Dedifferentiated amniotic fluid mesenchymal stem cell (primary cell): Measurements from ENCODE around the gene FAM171A2.
"Not testable (repeated sequence)": the region's sequence is repeated elsewhere in the genome, so short reads cannot be mapped to it uniquely, and the experiment has no call there.

Source experiments
- DNase-seq: peaks from one replicate; pipeline ENCODE4 v3.0.0-alpha.2; 2016; ENCODE audit errors: extremely low spot score

FAM171A2 gene

DNA sequence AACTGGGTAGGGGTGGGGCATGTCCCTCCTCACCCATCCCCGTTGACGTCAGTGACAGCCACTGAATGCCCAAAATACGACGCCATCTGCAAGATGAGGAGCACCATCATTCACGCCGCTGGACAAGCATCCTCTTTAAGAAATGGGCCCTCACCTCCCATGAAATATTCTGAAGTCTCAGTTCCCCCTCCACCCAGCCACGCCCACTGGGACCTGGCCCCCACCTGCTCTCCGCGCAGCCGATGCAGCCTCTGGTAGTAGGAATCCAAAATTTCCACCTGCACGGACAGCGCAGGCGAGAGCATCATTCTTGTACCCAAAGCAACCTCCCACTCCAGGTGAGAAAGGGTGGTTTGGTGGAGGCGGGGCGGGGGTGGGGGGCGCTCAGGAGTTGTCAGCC is 20.2 kb upstream of the FAM171A2 start:
- no peak for DNase-seq

DNA sequence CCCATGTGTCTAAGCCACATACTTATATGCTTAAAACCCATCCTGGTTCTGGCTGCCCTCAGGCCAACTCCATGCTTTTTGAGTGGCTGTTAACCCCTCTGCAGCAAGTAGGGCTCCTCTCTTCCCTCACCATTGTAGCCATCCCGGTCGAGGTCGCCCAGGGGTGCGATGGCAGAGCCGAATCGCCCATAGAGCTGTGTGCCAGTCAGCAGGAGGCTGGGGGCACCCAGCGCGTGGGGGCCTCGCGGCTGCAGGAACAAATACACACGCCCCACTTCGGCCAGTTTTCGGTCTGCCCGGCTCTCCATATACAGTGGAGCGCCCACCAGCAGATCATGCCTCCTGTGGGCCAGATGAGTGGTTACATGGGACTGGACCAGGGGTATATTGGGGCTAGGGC is 19.7 kb upstream of the FAM171A2 start:
- no peak for DNase-seq

DNA sequence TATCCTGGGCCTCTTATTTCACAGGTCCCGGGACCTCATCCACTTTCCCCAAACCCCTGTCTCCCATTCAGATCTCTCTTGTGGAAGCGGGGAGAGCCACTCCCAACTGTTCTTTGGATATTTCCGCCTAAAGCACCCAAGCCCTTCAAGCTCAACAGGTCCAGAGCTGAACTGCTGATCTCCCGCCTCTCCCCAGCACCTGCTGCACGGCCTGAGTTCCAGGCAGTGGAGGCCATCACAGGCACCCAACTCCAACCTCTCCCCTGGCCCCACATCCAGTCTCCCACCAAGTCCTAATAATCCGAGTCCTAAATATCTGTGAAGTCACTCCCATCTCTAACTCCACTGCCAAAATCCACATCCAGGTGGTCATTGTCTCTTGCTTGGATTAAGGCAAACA is 19.3 kb upstream of the FAM171A2 start:
- DNase-seq: no peak

DNA sequence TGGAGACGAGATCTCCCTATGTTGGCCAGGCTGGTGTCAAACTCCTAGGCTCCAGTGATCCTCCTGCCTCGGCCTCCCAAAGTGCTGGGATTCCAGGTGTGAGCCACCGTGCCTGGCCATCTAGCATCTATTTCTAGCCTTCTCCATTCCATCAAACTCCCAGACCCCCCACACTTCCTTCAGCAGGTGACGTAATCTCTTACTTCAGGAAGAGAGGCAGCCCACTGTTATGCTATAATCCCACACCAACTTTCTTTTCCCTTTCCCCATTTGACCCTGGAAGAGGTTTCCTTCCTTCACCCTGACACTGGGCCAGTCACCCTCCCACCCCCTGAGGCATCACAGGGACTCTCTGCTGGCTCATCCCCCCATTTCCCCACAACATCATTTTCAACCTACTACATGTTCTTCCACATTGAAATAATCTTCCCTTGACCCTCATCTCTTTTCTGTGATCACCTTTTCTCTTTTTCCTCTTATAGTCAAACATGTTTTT is 18.2 kb upstream of the FAM171A2 start:
- no peak for DNase-seq

DNA sequence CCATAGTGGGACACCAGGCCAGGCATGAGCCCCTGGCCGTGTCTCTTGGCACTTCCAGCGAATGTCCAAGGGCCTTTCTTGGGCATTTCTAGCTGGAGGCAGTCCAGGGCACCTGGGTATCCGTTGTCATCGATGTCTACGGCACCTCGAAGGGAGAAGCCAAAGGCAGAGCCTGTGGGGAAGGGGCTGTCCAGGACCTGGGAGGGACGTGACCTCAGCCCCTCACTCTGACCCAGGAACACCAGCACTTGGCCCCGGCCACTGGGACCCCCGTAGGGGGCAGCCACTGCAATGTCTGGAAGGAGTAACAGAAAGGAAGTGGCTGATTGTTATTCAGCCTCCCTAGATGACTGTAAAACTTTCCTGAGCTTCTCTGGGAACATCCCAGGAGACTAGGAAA is 17.1 kb upstream of the FAM171A2 start:
- no peak for DNase-seq

DNA sequence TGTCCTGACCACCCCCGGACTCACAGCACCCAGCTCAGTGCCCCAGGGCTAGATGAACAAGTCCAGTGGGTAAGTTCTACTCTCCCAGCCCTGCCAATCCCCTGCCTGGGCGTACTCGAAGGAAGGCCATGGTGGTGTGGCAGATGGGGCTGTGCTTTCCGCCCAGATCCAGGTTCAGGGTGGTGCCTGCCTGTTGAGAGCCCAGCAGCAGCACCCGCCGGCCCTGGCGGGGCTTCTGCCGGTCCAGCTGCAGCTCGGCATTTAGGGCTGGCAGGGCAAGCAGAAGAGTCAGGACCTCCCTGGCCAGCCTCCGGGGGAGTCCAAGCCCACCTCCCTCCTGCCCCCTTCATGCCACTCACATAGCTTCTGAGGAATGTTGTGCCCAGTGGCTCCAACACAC is 16.2 kb upstream of the FAM171A2 start:
- DNase-seq: no peak

DNA sequence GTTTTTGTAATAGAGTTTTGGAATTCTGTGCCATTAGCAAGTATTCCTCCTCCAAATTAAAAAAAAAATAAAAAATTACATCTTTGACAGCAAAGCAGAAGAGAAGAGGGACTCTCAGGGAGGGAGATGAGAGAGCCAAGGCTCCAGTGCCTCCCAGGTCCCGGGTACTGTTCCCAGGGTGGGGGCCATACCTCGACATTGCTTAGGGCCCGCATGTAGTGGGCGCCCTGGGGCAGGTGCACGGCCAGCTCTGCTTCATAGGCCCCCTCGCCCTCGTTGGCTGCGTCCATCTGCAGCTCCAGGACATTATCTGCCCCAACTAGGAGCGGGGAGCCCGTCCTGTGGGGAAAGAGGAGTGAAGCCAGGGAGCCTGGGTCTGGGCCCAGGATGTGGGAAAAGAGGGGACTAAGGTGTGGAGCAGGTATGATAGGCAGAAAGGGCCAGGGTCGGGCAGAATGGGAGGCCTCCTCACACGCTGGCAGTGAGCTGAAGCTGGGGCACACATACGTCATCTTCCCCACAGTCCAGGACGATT is 14.6 kb upstream of the FAM171A2 start:
- DNase-seq: no peak

DNA sequence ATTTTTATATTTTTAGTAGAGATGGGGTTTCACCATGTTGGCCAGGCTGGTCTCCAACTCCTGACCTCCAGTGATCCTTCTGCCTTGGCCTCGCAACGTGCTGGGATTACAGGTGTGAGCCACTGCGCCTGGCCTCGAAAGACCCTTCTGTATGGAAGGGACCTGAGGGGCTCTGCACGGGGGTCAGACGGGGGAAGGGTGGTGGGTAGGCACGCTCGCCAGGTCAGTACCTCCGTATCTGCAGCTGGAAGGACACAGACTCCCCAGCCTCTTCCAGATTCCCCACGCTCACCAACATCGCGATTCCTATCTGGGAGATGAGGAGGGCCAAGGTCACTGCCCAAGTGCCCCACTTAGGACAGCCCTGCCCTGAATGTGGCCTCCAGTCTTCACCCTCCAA is 13.1 kb upstream of the FAM171A2 start:
- no peak for DNase-seq

DNA sequence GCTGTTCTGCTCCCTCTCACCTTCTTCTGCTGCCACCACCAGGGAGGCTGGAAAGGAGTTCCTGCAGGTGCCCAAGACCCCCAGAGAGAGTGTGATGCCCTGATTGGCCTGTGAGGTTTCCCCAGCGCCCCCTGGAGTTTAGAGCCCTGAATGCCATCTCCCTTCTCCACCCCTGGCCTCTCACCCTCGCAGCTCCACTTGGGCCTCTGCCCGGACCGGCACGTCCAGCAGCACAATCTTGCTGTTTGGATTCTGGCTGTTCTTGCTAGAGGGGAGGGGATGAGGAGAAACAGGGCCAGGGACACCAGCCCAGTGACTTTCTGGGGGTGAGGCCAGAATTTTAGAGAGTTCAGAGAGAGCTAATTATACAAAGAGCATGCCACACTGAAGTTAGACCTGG is 12.5 kb upstream of the FAM171A2 start:
- DNase-seq: no peak

DNA sequence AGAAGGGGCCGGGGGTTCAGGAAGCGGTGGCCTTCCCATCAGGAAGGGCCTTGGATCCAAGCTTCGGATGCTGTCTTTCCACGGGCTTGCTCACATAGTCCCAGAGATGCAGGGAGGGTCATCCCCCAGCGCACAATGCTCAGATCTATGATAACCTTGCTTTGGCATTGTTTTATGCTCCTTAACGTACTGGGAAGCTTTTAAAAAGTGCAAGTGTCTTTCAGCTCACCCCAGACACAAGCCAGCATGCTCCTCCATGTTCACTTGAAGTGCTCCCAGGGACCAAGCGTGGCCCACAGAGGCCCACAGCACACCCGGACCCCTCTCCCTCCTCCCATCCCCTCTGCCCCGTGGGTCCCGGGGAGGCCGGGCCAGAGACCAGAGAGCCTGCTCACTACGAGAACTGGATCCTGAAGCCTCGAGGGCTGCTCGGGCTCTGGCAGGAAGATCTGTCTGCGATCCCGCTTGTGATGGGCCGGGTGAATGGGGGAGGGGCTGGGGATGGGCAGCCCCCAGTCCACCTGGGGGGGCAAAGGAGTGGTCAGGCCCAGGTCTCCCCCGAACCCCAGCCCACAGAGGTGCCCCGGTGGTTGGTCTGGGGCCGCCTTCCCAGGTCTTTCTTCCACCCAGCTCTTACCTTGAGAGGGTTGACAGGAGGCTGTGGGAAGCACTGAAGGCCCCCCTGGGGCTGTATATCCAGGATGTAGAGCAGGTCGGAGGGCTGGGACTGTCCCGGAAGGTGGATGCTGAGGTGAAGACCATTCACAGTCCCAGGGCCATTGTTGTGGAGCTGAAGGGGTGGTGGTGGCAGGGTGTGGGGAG is 11.8 kb upstream of the FAM171A2 start:
- no peak for DNase-seq

DNA sequence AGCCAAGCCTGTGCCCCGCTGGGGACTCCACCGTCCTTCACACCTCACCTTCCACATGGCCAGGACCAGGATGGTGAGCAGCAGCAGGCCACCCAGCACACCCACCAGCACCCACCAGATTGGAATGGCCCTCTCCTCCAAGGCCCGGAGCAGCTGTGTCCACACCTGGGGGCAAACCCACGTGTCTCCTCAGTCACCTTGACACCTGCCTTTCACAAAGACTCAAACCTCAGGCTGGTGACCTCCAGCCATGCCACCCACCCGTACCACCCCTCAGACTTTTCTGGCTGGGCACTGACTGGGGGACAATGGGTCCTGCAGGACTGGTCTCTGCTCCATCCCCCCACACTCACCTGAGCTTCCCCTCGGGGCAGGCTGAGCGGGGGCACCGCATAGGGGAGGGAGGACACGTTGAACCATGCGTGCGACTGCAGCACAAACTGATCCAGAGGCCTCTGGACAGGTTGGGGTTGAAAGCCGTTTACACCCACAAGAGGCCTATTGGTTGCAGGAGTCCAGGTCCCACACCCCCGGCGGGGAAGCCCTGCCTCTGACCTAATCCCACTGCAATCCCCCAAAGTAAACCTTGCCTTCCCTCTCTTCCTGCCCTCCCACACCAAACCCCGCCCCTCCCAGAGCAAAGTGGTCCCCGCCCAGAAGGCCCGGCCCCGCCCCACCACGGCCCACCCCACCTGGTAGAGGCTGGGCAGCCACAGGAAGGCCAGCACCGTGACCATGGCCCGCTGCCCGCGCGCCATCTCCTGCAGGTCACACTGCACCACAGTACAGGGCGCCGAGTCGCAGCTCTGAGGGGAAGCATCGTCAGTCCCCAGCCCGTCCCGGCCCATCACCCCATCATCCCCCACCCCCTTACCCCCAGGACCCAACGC is 10.9 kb upstream of the FAM171A2 start:
- no peak for DNase-seq

DNA sequence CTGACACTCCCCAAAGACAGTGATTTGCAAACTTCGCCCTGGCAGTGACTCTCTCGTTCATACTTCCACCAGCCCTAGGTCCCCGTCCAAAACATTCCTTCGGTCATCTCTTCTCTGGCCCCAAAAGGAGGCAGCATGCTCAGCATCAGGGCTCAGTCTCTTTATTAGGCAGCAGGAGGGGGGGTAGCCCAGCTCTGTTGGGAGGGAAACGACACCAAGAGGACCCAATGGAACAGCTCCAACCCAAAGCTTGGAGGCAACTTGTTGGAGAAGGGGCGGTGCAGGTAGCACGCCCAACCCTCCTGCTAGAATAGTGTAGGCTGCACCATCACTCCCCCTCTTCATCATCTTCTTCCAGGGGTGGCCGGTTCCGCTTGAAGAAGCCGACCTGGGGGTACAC is 8.4 kb upstream of the FAM171A2 start:
- DNase-seq: no peak

DNA sequence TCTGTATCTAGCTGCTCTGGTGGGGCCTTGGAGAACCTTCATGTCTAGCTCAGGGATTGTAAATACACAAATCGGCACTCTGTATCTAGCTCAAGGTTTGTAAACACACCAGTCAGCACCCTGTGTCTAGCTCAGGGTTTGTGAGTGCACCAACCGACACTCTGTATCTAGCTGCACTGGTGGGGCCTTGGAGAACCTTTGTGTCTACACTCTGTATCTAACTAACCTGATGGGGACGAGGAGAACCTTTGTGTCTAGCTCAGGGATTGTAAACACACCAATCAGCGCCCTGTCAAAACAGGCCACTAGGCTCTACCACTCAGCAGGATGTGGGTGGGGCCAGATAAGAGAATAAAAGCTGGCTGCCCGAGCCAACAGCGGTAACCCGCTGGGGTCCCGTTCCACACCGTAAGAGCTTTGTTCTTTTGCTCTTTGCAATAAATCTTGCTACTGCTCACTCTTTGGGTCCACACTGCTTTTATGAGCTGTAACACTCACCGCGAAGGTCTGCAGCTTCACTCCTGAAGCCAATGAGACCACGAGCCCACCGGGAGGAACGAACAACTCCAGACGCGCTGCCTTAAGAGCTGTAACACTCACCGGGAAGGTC is 5.9 kb upstream of the FAM171A2 start:
- not testable (repeated sequence) for DNase-seq

DNA sequence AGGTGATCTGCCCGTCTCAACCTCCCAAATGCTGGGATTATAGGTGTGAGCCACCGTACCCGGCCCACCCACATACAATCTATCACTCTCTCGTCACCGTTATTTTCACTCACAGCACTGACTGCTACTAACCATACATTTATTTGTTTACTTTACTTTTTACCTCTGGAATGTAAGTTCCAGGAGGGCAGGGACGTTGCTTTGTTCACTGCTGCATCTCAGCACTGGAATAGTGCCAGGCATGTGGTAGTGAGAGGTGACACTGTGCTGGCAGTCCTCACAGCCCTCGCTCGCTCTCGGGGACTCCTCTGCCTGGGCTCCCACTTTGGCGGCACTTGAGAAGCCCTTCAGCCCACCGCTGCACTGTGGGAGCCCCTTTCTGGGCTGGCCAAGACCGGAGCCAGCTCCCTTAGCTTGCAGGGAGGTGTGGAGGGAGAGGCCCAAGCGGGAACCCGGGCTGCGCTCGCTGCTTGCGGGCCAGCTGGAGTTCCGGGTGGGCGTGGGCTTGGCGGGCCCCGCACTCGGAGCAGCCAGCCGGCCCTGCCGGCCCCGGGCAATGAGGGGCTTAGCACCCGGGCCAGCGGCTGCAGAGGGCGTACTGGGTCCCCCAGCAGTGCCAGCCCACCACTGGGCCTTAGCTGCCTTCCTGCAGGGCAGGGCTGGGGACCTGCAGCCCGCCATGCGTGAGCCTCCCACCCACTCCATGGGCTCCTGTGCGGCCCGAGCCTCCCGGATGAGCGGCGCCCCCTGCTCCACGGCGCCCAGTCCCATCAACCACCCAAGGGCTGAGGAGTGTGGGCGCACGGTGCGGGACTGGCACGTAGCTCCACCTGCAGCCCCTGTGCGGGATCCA is 5.0 kb upstream of the FAM171A2 start:
- DNase-seq: not testable (repeated sequence)

DNA sequence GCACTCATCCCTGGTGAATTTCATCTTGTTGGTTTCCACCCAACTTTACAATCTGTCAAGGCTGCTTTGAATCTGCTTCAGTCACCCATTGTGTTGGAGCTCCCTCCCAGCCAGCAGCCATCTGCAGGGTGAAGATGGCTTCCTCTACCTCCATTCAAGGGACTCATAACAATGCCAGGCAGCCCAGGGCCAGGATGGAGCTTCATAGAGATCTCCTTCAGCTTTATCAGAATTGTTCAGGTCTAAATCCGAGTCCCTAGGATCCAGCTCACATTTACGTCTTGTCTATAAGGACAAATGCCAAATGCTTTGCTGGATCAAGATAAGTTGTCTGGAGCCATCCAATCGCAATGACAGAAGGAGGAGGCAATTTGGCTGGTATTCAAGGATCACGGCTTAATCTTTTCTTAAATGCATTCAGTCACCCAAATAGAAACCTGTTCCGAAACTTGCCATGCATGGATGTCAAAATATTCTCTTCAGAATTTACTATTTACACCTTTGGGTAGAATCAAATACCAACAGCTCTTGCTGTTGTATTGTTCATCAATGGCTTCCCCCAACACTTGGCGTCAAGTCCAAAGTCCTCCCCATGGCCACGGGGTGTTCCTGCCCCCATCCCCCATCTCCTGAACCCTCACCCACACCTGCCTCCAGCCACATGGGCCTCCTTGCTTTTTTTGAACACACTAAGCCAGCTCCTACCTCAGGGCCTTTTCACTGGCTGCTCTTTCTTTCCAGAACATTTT is 3.8 kb upstream of the FAM171A2 start:
- DNase-seq: no peak

DNA sequence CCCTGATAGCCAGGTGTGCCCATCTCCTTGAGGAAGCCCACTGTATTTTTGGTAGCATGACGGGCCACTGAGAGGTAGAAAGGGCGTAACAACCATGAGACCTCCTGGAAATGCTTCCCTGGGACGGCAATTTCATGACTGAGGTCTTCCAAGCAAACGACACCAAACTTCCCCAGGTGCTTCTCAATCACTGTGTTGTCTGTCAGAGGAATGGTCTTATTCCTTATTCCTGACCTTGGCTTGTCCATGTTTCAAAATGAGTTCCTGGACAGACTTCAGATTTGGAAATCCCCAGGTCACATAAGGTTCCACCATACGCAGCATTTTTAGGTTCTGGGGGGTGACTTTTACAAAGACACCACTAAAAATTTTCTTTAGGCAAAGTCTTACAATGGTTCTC is 1.4 kb upstream of the FAM171A2 start:
- not testable (repeated sequence) for DNase-seq

DNA sequence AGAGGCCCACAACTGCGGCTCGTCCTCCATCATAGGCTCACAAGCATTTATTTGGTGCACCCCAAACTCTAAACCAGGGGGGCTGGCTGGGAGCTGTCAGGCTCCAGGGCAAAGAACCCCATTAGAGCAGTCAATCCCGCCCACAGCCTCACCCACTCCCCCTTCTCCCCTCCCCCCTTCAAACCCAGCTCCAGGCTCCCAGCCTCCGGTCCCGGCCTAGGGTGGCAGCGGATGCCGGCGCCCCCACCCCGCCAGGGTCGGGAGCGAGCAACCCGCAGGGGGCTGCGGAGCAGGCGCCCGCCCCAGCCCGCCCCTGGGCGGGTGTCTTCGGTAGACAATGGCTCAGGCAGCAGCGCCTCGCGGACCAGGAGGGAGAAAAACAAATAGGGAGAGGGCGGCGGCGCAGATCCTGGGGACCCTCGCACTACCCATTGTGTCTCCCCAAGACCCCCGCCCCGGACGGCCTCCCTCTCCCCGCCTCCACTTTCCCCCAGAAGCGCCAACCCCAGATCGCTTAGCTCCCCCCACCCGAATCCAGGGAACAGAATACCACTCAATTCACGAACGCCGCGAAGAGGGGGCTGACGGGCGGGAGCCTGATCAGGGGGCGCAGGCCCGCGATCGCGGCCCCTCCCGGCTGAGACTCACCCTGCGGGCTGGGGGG is 572 bp downstream of the FAM171A2 start:
- DNase-seq: no peak

DNA sequence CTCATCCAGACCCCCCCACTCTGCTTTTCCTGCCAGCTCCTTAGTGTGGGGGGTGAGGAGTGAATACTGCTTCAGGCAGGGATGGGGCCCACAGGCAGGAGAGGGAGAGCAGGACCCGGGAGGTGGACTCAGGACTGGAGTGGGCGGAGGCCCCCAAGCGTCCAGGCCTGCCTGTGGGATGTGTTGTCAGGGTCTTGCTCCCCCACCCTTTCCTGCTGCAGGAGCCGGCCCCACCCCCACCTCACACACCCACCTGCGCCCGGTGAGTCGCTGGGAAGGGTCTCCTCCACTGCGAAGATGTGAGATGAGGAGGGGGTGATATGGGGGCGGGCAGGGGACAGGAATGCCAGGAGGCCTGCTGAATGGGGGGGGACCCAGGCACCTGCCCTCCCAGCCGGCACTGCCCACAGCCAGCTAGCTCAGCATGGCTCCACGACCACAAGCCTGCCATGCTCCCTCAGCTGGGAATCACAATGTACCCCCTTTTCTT is 1.1 kb downstream of the FAM171A2 start:
- no peak for DNase-seq
